ENCODE results near the gene IFI16. TPM values are rescaled to one million over a fixed set of nuclear protein-coding genes. Genes with fewer than 3 reads are reported as not detected.

The IFI16 gene
- total RNA-seq = 223 and 232 TPM in 2 replicates

DNA sequence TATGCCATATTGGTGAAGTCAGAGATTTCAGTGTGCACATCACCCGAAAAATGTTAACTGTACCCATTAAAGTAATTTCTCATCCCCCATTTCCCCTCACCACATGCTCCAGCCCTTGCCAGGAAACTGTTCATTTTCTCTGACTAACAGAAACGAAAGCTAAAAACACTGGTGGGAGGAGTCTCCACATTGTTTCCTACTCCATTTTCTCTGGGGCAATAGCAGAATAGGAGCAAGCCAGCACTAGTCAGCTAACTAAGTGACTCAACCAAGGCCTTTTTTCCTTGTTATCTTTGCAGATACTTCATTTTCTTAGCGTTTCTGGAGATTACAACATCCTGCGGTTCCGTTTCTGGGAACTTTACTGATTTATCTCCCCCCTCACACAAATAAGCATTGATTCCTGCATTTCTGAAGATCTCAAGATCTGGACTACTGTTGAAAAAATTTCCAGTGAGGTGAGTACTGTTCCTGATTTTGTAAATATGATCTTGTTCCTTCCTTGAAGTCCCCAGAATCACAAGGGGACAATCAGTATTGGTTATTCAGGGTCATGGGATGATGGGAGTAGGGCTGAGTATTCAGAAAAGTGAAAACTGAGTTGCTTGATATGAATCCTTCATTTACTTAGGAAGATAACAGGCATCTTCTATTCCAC is at the start of gene IFI16:
Gene IFI16, plus strand, starts transcription at position 204 of the 658 bp plus-strand sequence. CDS start 4,774 bp downstream, outside the sequence.
- peak within 1 kb of the TSS; percentile 91 for H3K4me3 Mint-ChIP-seq
- H3K9me3 Mint-ChIP-seq = peaks cover 8% of the 10 kb centered on the region
- intact Hi-C loops (cut with micrococcal nuclease) = loop anchor here (1.0 to 10.0 kb wide), 9 partner anchors 7 to 912 kb away; partner anchors contain the start of gene PYHIN1
- peaks cover 44% of the 10 kb centered on the region for H3K36me3 Mint-ChIP-seq (ENCODE audit: low read depth)
- peak within 1 kb of the TSS; percentile 95 for H3K27ac Mint-ChIP-seq
- peak; percentile 65 for DNase-seq (ENCODE audit: low spot score)
- peaks cover 64% of the 10 kb centered on the region for H3K4me1 Mint-ChIP-seq (ENCODE audit: low read depth)
- no peaks in the 10 kb centered on the region for H3K27me3 Mint-ChIP-seq (ENCODE audit: insufficient read depth)

- H3K4me3 Mint-ChIP-seq = no peak overlapping the region
- intact Hi-C loops (cut with micrococcal nuclease) = no loop called here
- H3K27ac Mint-ChIP-seq = no peak overlapping the region
- no peak for DNase-seq (ENCODE audit: low spot score)
- H3K9me3 Mint-ChIP-seq = peaks cover 18% of the 10 kb centered on the region
- peaks cover 4% of the 10 kb centered on the region for H3K4me1 Mint-ChIP-seq (ENCODE audit: low read depth)
- H3K36me3 Mint-ChIP-seq (ENCODE audit: low read depth) = peaks cover 21% of the 10 kb centered on the region
- peaks cover 5% of the 10 kb centered on the region for H3K27me3 Mint-ChIP-seq (ENCODE audit: insufficient read depth)
These were observed 48.5 kb upstream of the IFI16 start for GRCh38 chr1:158961178-158961577.

- Mint-ChIP-seq H3K9me3 (peaks cover 31% of the 10 kb centered on the region), H3K4me3 (no peak overlapping the region), H3K36me3 (ENCODE audit: low read depth) (peaks cover 23% of the 10 kb centered on the region), H3K27ac (no peak overlapping the region), H3K27me3 (ENCODE audit: insufficient read depth) (peaks cover 8% of the 10 kb centered on the region), H3K4me1 (ENCODE audit: low read depth) (peaks cover 4% of the 10 kb centered on the region)
- DNase-seq (ENCODE audit: low spot score) = no peak
- intact Hi-C loops (cut with micrococcal nuclease) = no loop called here
These were observed 46.7 kb upstream of the IFI16 start for GRCh38 chr1:158962983-158963382.

DNA sequence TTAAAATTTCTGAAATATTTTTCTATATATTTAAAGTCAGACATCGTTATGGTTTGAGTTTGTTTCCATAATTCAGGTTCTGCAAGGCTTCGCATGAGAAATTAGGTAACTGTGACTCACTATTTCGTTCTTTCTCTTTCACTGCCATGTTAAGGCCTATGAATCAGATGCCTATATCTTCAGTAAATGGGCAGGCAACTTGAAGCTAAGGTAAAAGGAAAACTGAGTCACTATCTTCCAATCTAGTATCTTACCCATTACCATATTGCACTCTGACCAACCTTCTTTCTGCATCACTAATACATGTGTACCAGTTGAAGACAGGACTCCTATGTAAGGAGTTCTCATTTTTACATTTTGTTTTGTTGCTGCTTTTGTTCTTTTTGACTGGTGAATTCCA is 40.5 kb upstream of the IFI16 start:
- H3K27ac Mint-ChIP-seq = peak overlapping the region; percentile 56
- peaks cover 34% of the 10 kb centered on the region for H3K9me3 Mint-ChIP-seq
- DNase-seq (ENCODE audit: low spot score) = no peak
- H3K36me3 Mint-ChIP-seq (ENCODE audit: low read depth) = peaks cover 23% of the 10 kb centered on the region
- intact Hi-C loops (cut with micrococcal nuclease) = loop anchor here (1.0 kb wide), 4 partner anchors 38 to 150 kb away; partner anchors contain the start of genes IFI16 and PYHIN1
- H3K4me1 Mint-ChIP-seq (ENCODE audit: low read depth) = peaks cover 13% of the 10 kb centered on the region
- H3K4me3 Mint-ChIP-seq = no peak overlapping the region
- H3K27me3 Mint-ChIP-seq (ENCODE audit: insufficient read depth) = peaks cover 3% of the 10 kb centered on the region

GRCh38 chr1:158969855-158970254 is 39.9 kb upstream of the IFI16 start:
- intact Hi-C loops (cut with micrococcal nuclease) = loop anchor here (1.0 kb wide), 4 partner anchors 39 to 151 kb away; partner anchors contain the start of genes IFI16 and PYHIN1
- Mint-ChIP-seq H3K27ac (peak overlapping the region; percentile 56), H3K4me1 (ENCODE audit: low read depth) (peaks cover 13% of the 10 kb centered on the region), H3K9me3 (peaks cover 33% of the 10 kb centered on the region), H3K4me3 (no peak overlapping the region), H3K27me3 (ENCODE audit: insufficient read depth) (peaks cover 3% of the 10 kb centered on the region), H3K36me3 (ENCODE audit: low read depth) (peaks cover 20% of the 10 kb centered on the region)
- DNase-seq (ENCODE audit: low spot score) = no peak

GRCh38 chr1:158972841-158973240 is 36.9 kb upstream of the IFI16 start:
- Mint-ChIP-seq H3K36me3 (ENCODE audit: low read depth) (peaks cover 16% of the 10 kb centered on the region), H3K4me1 (ENCODE audit: low read depth) (peaks cover 19% of the 10 kb centered on the region), H3K4me3 (no peak overlapping the region), H3K27ac (no peak overlapping the region), H3K9me3 (peaks cover 9% of the 10 kb centered on the region), H3K27me3 (ENCODE audit: insufficient read depth) (no peaks in the 10 kb centered on the region)
- DNase-seq (ENCODE audit: low spot score) = no peak
- intact Hi-C loops (cut with micrococcal nuclease) = no loop called here

- no peak for DNase-seq (ENCODE audit: low spot score)
- peaks cover 17% of the 10 kb centered on the region for H3K36me3 Mint-ChIP-seq (ENCODE audit: low read depth)
- intact Hi-C loops (cut with micrococcal nuclease) = no loop called here
- H3K27me3 Mint-ChIP-seq (ENCODE audit: insufficient read depth) = no peaks in the 10 kb centered on the region
- H3K9me3 Mint-ChIP-seq = peaks cover 5% of the 10 kb centered on the region
- H3K4me3 Mint-ChIP-seq = no peak overlapping the region
- peaks cover 14% of the 10 kb centered on the region for H3K4me1 Mint-ChIP-seq (ENCODE audit: low read depth)
- H3K27ac Mint-ChIP-seq = no peak overlapping the region
These were observed 33.5 kb upstream of the IFI16 start for GRCh38 chr1:158976219-158976618.

DNA sequence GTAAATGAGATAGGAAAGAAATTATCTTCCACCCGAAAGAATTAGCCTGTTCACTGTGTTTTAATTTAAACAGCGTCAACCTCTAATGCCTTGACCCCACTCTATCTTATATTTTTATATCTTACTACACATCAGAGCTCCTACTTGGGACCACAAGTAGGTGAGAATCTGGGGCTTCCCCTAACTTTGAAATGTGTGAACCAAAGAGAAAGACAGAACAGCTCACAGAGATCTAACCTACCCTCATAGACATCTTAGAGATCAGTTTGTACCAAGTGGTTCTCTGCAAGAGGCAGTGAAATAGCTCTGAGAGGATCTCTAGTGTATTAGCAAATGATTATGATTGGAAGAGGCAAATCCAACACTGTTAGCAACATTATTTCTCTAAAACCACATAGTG is 31.0 kb upstream of the IFI16 start:
- H3K4me3 Mint-ChIP-seq = no peak overlapping the region
- intact Hi-C loops (cut with micrococcal nuclease) = no loop called here

GRCh38 chr1:158979229-158979628 is 30.5 kb upstream of the IFI16 start:
- intact Hi-C loops (cut with micrococcal nuclease) = no loop called here
- no peak overlapping the region for H3K4me3 Mint-ChIP-seq
- H3K27ac Mint-ChIP-seq = no peak overlapping the region
- peaks cover 26% of the 10 kb centered on the region for H3K9me3 Mint-ChIP-seq
- H3K36me3 Mint-ChIP-seq (ENCODE audit: low read depth) = peaks cover 34% of the 10 kb centered on the region
- no peak for DNase-seq (ENCODE audit: low spot score)
- peaks cover 3% of the 10 kb centered on the region for H3K27me3 Mint-ChIP-seq (ENCODE audit: insufficient read depth)
- peaks cover 14% of the 10 kb centered on the region for H3K4me1 Mint-ChIP-seq (ENCODE audit: low read depth)

More for the DNA sequence above, 31.0 kb upstream of the IFI16 start:
- H3K27ac Mint-ChIP-seq = no peak overlapping the region
- H3K4me1 Mint-ChIP-seq (ENCODE audit: low read depth) = peaks cover 14% of the 10 kb centered on the region
- H3K27me3 Mint-ChIP-seq (ENCODE audit: insufficient read depth) = peaks cover 3% of the 10 kb centered on the region
- DNase-seq (ENCODE audit: low spot score) = no peak
- H3K9me3 Mint-ChIP-seq = peaks cover 21% of the 10 kb centered on the region
- H3K36me3 Mint-ChIP-seq (ENCODE audit: low read depth) = peaks cover 29% of the 10 kb centered on the region

GRCh38 chr1:158983235-158983634 is 26.5 kb upstream of the IFI16 start:
- no peak overlapping the region for H3K4me3 Mint-ChIP-seq
- peaks cover 36% of the 10 kb centered on the region for H3K36me3 Mint-ChIP-seq (ENCODE audit: low read depth)
- peaks cover 4% of the 10 kb centered on the region for H3K27me3 Mint-ChIP-seq (ENCODE audit: insufficient read depth)
- peaks cover 37% of the 10 kb centered on the region for H3K9me3 Mint-ChIP-seq
- H3K4me1 Mint-ChIP-seq (ENCODE audit: low read depth) = peaks cover 7% of the 10 kb centered on the region
- intact Hi-C loops (cut with micrococcal nuclease) = no loop called here
- no peak for DNase-seq (ENCODE audit: low spot score)
- H3K27ac Mint-ChIP-seq = no peak overlapping the region

DNA sequence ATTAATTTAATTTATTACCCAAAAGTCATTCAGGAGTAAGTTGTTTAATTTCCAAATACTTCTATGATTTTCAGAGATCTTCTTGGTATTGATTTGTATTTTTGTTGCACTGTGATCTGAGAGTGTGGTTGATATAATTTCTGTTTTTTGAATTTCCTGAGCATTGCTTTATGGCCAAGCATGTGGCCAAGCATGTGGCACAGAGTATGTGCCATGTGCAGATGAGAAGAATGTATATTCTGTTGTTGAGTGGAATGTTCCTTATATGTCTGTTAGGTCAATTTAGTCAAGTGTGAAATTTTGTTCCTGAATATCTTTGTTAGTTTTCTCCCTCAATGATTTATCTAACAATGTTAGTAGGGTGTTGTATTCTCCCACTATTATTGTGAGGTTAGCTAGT is 25.3 kb upstream of the IFI16 start:
- Mint-ChIP-seq H3K4me1 (ENCODE audit: low read depth) (no peaks in the 10 kb centered on the region), H3K9me3 (peaks cover 37% of the 10 kb centered on the region)

GRCh38 chr1:158989424-158989823 is 20.3 kb upstream of the IFI16 start:
- Mint-ChIP-seq H3K36me3 (ENCODE audit: low read depth) (peaks cover 37% of the 10 kb centered on the region), H3K4me1 (ENCODE audit: low read depth) (no peaks in the 10 kb centered on the region), H3K4me3 (no peak overlapping the region), H3K9me3 (peaks cover 28% of the 10 kb centered on the region), H3K27ac (no peak overlapping the region), H3K27me3 (ENCODE audit: insufficient read depth) (peaks cover 1% of the 10 kb centered on the region)
- DNase-seq (ENCODE audit: low spot score) = no peak
- intact Hi-C loops (cut with micrococcal nuclease) = no loop called here

More for the DNA sequence above, 25.3 kb upstream of the IFI16 start:
- H3K36me3 Mint-ChIP-seq (ENCODE audit: low read depth) = peaks cover 38% of the 10 kb centered on the region
- peaks cover 4% of the 10 kb centered on the region for H3K27me3 Mint-ChIP-seq (ENCODE audit: insufficient read depth)
- DNase-seq (ENCODE audit: low spot score) = no peak
- intact Hi-C loops (cut with micrococcal nuclease) = no loop called here
- H3K27ac Mint-ChIP-seq = no peak overlapping the region
- no peak overlapping the region for H3K4me3 Mint-ChIP-seq

- H3K27me3 Mint-ChIP-seq (ENCODE audit: insufficient read depth) = peaks cover 1% of the 10 kb centered on the region
- intact Hi-C loops (cut with micrococcal nuclease) = loop anchor here (10.0 kb wide), 1 partner anchor 278 kb away; no protein-coding TSS in a partner anchor
- no peak for DNase-seq (ENCODE audit: low spot score)
- peaks cover 23% of the 10 kb centered on the region for H3K4me1 Mint-ChIP-seq (ENCODE audit: low read depth)
- peaks cover 40% of the 10 kb centered on the region for H3K36me3 Mint-ChIP-seq (ENCODE audit: low read depth)
- peaks cover 27% of the 10 kb centered on the region for H3K9me3 Mint-ChIP-seq
- no peak overlapping the region for H3K27ac Mint-ChIP-seq
- no peak overlapping the region for H3K4me3 Mint-ChIP-seq
These were observed 16.9 kb upstream of the IFI16 start for GRCh38 chr1:158992787-158993312.
